Panc1 (cell line): Measurements from ENCODE around the gene RANBP3. TPM values are rescaled to one million over a fixed set of nuclear protein-coding genes. Genes with fewer than 3 reads are reported as not detected.
"Not testable (repeated sequence)": the region's sequence is repeated elsewhere in the genome, so short reads cannot be mapped to it uniquely, and the experiment has no call there.

Experiments used
- ATAC-seq: fragments of 200-7000 bp; cut with Tn5 transposase; 2 replicates; pipeline ENCODE4 v1.9.1; 2020; ENCODE audit warnings: mild to moderate bottlenecking, moderate library complexity
- BruUV-seq: library from RNA; stranded (reverse); fragments of 400-500 nt; replicated peaks from 2 replicates; lab custom pipeline; 2021; lab: Mats Ljungman, UMichigan
- CTCF ChIA-PET: fragments of 300-600 bp; sonication (Branson Sonifier 250); formaldehyde crosslinking; loops from one replicate; lab custom pipeline; 2022; ENCODE audit warnings: antibody characterized with exemption; lab: Charles Lee
- POLR2A ChIA-PET: fragments of 300-600 bp; sonication (Branson Sonifier 250); formaldehyde crosslinking; loops from one replicate; lab custom pipeline; 2022; ENCODE audit warnings: antibody characterized with exemption; lab: Charles Lee
- DNase-seq: peaks from one replicate; pipeline ENCODE4 v3.0.0-alpha.2; 2010; ENCODE audit warnings: low read depth, low spot score
- H3K27ac ChIP-seq: 2 replicates; pipeline ENCODE4 v1.5.1; 2011; ENCODE audit warnings: mild to moderate bottlenecking, low read length, inconsistent platforms
- H3K27me3 ChIP-seq: fragments of 200-500 bp; sonication (Bioruptor generic); 2 replicates; pipeline ENCODE4 v1.6.0; 2014; ENCODE audit warnings: low read length, inconsistent platforms; ENCODE audit not compliant: control insufficient read depth, insufficient read depth
- H3K36me3 ChIP-seq: fragments of 200-500 bp; sonication (Bioruptor generic); 2 replicates; pipeline ENCODE4 v1.5.1; 2014; ENCODE audit warnings: inconsistent platforms, mild to moderate bottlenecking, low read length, moderate library complexity; ENCODE audit not compliant: control insufficient read depth, insufficient read depth
- H3K4me1 ChIP-seq: 2 replicates; pipeline ENCODE4 v1.5.1; 2011; ENCODE audit warnings: inconsistent platforms, mild to moderate bottlenecking, low read length, moderate library complexity; ENCODE audit not compliant: control insufficient read depth, insufficient read depth
- H3K4me3 ChIP-seq, 2 experiments: 2 replicates each; pipeline ENCODE4 v1.5.1; 2011 to 2012; ENCODE audit warnings: low read depth in 2 of 2, low read length in 2 of 2, mild to moderate bottlenecking in 2 of 2, inconsistent platforms in 1 of 2, moderate library complexity in 1 of 2
- H3K9me3 ChIP-seq: fragments of 200-500 bp; sonication (Bioruptor generic); 2 replicates; pipeline ENCODE4 v1.5.1; 2014; ENCODE audit warnings: low read depth, mild to moderate bottlenecking, inconsistent platforms, low read length, moderate library complexity; ENCODE audit not compliant: control insufficient read depth, insufficient read depth
- POLR2AphosphoS5 ChIP-seq: IDR thresholded peaks from 2 replicates; pipeline ENCODE4 v1.6.1; 2012; ENCODE audit warnings: mild to moderate bottlenecking, low read depth, low read length, moderate library complexity
- REST ChIP-seq, 2 experiments: IDR thresholded peaks; 2 replicates each; pipeline ENCODE4 v1.6.1; 2011 to 2012; ENCODE audit warnings: low read depth in 2 of 2, control low read depth in 1 of 2, low read length in 1 of 2, mild to moderate bottlenecking in 1 of 2, moderate library complexity in 1 of 2; ENCODE audit not compliant: insufficient read depth in 1 of 2
- SIN3A ChIP-seq: IDR thresholded peaks from 2 replicates; pipeline ENCODE4 v1.6.1; 2012; ENCODE audit warnings: low read depth, mild to moderate bottlenecking, low read length, moderate library complexity, borderline replicate concordance; ENCODE audit not compliant: insufficient read depth
- in situ Hi-C: cut with HindIII; loops from 2 replicates; pipeline ENCODE4 v1.10.0; 2016; ENCODE audit warnings: low sequenced_read_pairs, low pct_unique_long_range_greater_than_20kb
- intact Hi-C: fragments of 100-400 bp; cut with micrococcal nuclease; formaldehyde crosslinking; loops from one replicate; pipeline ENCODE4 v1.10.0; 2022; ENCODE audit not compliant: unreplicated experiment
- total RNA-seq: library from RNA; stranded (reverse); gene quantifications from one replicate; pipeline ENCODE4 v1.2.1, GENCODE V29; 2021; ENCODE audit not compliant: unreplicated experiment
- TF ChIP-seq, protein P1 (sequence below): fragments of 450-650 bp; IDR thresholded peaks from 2 replicates; pipeline ENCODE4 v1.5.1; 2017; ENCODE audit warnings: mild to moderate bottlenecking

The RANBP3 gene
- total RNA-seq, 1 experiment from 2014 or later, result 54.6 TPM

DNA sequence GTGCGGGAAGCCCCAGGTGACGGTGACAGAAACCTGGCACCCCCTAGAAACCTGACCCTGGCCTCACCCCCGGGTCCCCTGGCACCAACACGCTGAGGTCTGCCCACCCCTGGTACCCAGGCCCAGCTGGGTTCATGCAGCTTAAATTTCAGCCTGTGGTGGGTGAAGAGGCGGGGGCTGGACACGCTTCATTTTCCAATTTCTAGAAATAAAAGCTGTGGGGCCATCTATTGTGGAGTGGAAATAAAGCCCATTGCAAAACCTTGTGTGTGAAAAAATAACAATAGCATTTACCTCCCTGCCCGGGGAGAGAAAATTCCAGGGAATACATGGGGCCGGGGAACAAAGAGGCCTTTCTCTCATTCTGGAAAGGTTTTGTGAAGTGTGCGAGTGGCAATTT is 100.1 kb downstream of the RANBP3 start:
- no peaks in the 10 kb centered on the region for H3K36me3 ChIP-seq
- in situ Hi-C loops (no loop called here), intact Hi-C loops (no loop called here)
- no TSS peak for BruUV-seq
- POLR2A ChIA-PET, result no interaction called here
- no peaks in the 10 kb centered on the region for H3K4me1 ChIP-seq
- CTCF ChIA-PET, result no interaction called here
- ATAC-seq, result no peak
- TF ChIP-seq REST (IDR thresholded peaks at IDR 0.05; ENCODE audit: insufficient read depth in 1 of 2, low read depth in 2 of 2, low read length in 1 of 2) (no peak), POLR2AphosphoS5 (no peak), SIN3A (no peak)
- TF ChIP-seq, protein P1, sequence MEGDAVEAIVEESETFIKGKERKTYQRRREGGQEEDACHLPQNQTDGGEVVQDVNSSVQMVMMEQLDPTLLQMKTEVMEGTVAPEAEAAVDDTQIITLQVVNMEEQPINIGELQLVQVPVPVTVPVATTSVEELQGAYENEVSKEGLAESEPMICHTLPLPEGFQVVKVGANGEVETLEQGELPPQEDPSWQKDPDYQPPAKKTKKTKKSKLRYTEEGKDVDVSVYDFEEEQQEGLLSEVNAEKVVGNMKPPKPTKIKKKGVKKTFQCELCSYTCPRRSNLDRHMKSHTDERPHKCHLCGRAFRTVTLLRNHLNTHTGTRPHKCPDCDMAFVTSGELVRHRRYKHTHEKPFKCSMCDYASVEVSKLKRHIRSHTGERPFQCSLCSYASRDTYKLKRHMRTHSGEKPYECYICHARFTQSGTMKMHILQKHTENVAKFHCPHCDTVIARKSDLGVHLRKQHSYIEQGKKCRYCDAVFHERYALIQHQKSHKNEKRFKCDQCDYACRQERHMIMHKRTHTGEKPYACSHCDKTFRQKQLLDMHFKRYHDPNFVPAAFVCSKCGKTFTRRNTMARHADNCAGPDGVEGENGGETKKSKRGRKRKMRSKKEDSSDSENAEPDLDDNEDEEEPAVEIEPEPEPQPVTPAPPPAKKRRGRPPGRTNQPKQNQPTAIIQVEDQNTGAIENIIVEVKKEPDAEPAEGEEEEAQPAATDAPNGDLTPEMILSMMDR, result no peak
- no peaks in the 10 kb centered on the region for H3K9me3 ChIP-seq
- no peaks in the 10 kb centered on the region for H3K27me3 ChIP-seq
- H3K4me3 ChIP-seq, result no peak overlapping the region
- DNase-seq, result no peak
- no peak overlapping the region for H3K27ac ChIP-seq

GRCh38 chr19:5877427-5877826 is 100.5 kb downstream of the RANBP3 start:
- DNase-seq, result no peak
- no peaks in the 10 kb centered on the region for H3K9me3 ChIP-seq
- POLR2A ChIA-PET, result no interaction called here
- no peak overlapping the region for H3K4me3 ChIP-seq
- TF ChIP-seq POLR2AphosphoS5, result no peak
- TF ChIP-seq SIN3A, result no peak
- TF ChIP-seq, protein P1, result no peak
- TF ChIP-seq REST (IDR thresholded peaks at IDR 0.05; ENCODE audit: insufficient read depth in 1 of 2, low read depth in 2 of 2, low read length in 1 of 2), result no peak
- H3K27ac ChIP-seq, result no peak overlapping the region
- no peaks in the 10 kb centered on the region for H3K36me3 ChIP-seq
- CTCF ChIA-PET, result no interaction called here
- intact Hi-C loops, result no loop called here
- H3K4me1 ChIP-seq, result no peaks in the 10 kb centered on the region
- in situ Hi-C loops, result no loop called here
- no TSS peak for BruUV-seq
- no peaks in the 10 kb centered on the region for H3K27me3 ChIP-seq
- no peak for ATAC-seq

- H3K9me3 ChIP-seq, H3K4me3 ChIP-seq, in situ Hi-C loops, POLR2A ChIA-PET, DNase-seq, H3K27me3 ChIP-seq, intact Hi-C loops, H3K4me1 ChIP-seq, CTCF ChIA-PET, BruUV-seq, H3K27ac ChIP-seq, ATAC-seq, H3K36me3 ChIP-seq: not testable (repeated sequence)
These were observed 103.4 kb downstream of the RANBP3 start for GRCh38 chr19:5874496-5874895.
